Glutamatergic neuron (in vitro differentiated cells): Measurements from ENCODE around the gene PCDHGA9. TPM values are rescaled to one million over a fixed set of nuclear protein-coding genes. Genes with fewer than 3 reads are reported as not detected.
"Not testable (repeated sequence)": the region's sequence is repeated elsewhere in the genome, so short reads cannot be mapped to it uniquely, and the experiment has no call there.

Source experiments
- DNase-seq: peaks from one replicate; pipeline ENCODE4 v3.0.0; 2022
- H3K27ac Mint-ChIP-seq: one replicate; pipeline ENCODE4 v1.8.0; 2020; ENCODE audit warnings: mild to moderate bottlenecking, mixed read lengths, inconsistent platforms; ENCODE audit not compliant: unreplicated experiment
- H3K27me3 Mint-ChIP-seq: one replicate; pipeline ENCODE4 v1.8.0; 2020; ENCODE audit warnings: mild to moderate bottlenecking, moderate library complexity, mixed read lengths, inconsistent platforms; ENCODE audit not compliant: unreplicated experiment
- H3K36me3 Mint-ChIP-seq: one replicate; pipeline ENCODE4 v1.8.0; 2020; ENCODE audit warnings: mild to moderate bottlenecking, mixed read lengths, inconsistent platforms; ENCODE audit not compliant: unreplicated experiment
- H3K4me1 Mint-ChIP-seq: one replicate; pipeline ENCODE4 v1.8.0; 2020; ENCODE audit warnings: mild to moderate bottlenecking, low read depth, mixed read lengths, inconsistent platforms; ENCODE audit not compliant: unreplicated experiment
- H3K4me3 Mint-ChIP-seq: one replicate; pipeline ENCODE4 v1.8.0; 2020; ENCODE audit warnings: mild to moderate bottlenecking, mixed read lengths, inconsistent platforms; ENCODE audit not compliant: unreplicated experiment
- H3K9me3 Mint-ChIP-seq: one replicate; pipeline ENCODE4 v1.8.0; 2020; ENCODE audit warnings: mild to moderate bottlenecking, moderate library complexity, mixed read lengths, inconsistent platforms; ENCODE audit not compliant: unreplicated experiment
- CTCF ChIP-seq: fragments of 200-600 bp; sonication (generic); IDR thresholded peaks from one replicate; pipeline ENCODE4 v1.5.0; 2021; ENCODE audit not compliant: partially characterized antibody, unreplicated experiment
- total RNA-seq: library from RNA; stranded (reverse); fragmentation: NEBNext Ultra II Directional; extraction: Animal tissue kit (Norgen Biotek cat#: 25700); gene quantifications from one replicate; pipeline ENCODE4 v1.2.1, GENCODE V29; 2021; ENCODE audit not compliant: unreplicated experiment

Gene PCDHGA9
- total RNA-seq, 1 donor from 2014 or later = 5.5 TPM

GRCh38 chr5:141427783-141428426 lies 25.3 kb downstream of the PCDHGA9 start:
- Mint-ChIP-seq H3K4me1 (no peaks in the 10 kb centered on the region), H3K36me3 (peaks cover 83% of the 10 kb centered on the region), H3K27ac (no peak overlapping the region), H3K9me3 (peaks cover 47% of the 10 kb centered on the region), H3K27me3 (peaks cover 12% of the 10 kb centered on the region), H3K4me3 (peak overlapping the region; percentile 20)
- DNase-seq = no peak
- TF ChIP-seq CTCF = no peak

- H3K27ac Mint-ChIP-seq = no peak within 1 kb of the TSS
Observed at GRCh38 chr5:141430332-141431113, 27.9 kb downstream of the PCDHGA9 start, which contains the start of gene PCDHGA12. Gene PCDHGA12 (plus strand): TSS chr5:141430507. CDS start chr5:141430760, 253 bp downstream.

GRCh38 chr5:141431286-141431685 lies 28.7 kb downstream of the PCDHGA9 start:
- Mint-ChIP-seq H3K36me3 (peaks cover 71% of the 10 kb centered on the region), H3K9me3 (peaks cover 45% of the 10 kb centered on the region), H3K4me3 (no peak overlapping the region), H3K4me1 (no peaks in the 10 kb centered on the region), H3K27me3 (peaks cover 14% of the 10 kb centered on the region), H3K27ac (no peak overlapping the region)
- no peak for TF ChIP-seq CTCF
- DNase-seq = no peak

More at GRCh38 chr5:141430332-141431113, 27.9 kb downstream of the PCDHGA9 start, which contains the start of gene PCDHGA12:
- Mint-ChIP-seq H3K4me3 (no peak within 1 kb of the TSS), H3K27me3 (peaks cover 14% of the 10 kb centered on the region), H3K4me1 (no peaks in the 10 kb centered on the region), H3K36me3 (peaks cover 74% of the 10 kb centered on the region), H3K9me3 (peaks cover 45% of the 10 kb centered on the region)
- no peak for DNase-seq
- TF ChIP-seq CTCF = no peak

- not testable (repeated sequence) for DNase-seq, H3K27ac Mint-ChIP-seq, H3K4me1 Mint-ChIP-seq, H3K4me3 Mint-ChIP-seq
- H3K9me3 Mint-ChIP-seq = peaks cover 37% of the 10 kb centered on the region
- peaks cover 67% of the 10 kb centered on the region for H3K36me3 Mint-ChIP-seq
- peaks cover 14% of the 10 kb centered on the region for H3K27me3 Mint-ChIP-seq
Observed at GRCh38 chr5:141432308-141432707, 29.7 kb downstream of the PCDHGA9 start.

GRCh38 chr5:141432726-141433125 lies 30.1 kb downstream of the PCDHGA9 start:
- DNase-seq, H3K4me1 Mint-ChIP-seq, H3K4me3 Mint-ChIP-seq: not testable (repeated sequence)
- H3K27me3 Mint-ChIP-seq = peaks cover 14% of the 10 kb centered on the region
- H3K36me3 Mint-ChIP-seq = peaks cover 63% of the 10 kb centered on the region
- peaks cover 37% of the 10 kb centered on the region for H3K9me3 Mint-ChIP-seq
- peak overlapping the region; percentile 28 for H3K27ac Mint-ChIP-seq

GRCh38 chr5:141434006-141434405 lies 31.4 kb downstream of the PCDHGA9 start:
- Mint-ChIP-seq H3K4me1 (no peaks in the 10 kb centered on the region), H3K27ac (no peak overlapping the region), H3K27me3 (peaks cover 8% of the 10 kb centered on the region), H3K9me3 (peaks cover 29% of the 10 kb centered on the region), H3K36me3 (peaks cover 53% of the 10 kb centered on the region), H3K4me3 (no peak overlapping the region)
- no peak for TF ChIP-seq CTCF
- no peak for DNase-seq
